SH-SY5Y (cell line): ENCODE results near the gene SPTB.

Experiments
- GATA2 ChIP-seq: IDR thresholded peaks from 2 replicates; pipeline ENCODE4 v1.6.1; 2011; ENCODE audit warnings: mild to moderate bottlenecking, low read depth, low read length
- GATA3 ChIP-seq: IDR thresholded peaks from 2 replicates; pipeline ENCODE4 v1.6.1; 2011; ENCODE audit warnings: low read depth, mild to moderate bottlenecking, low read length, moderate library complexity

SPTB gene

GRCh38 chr14:64870160-64870559, 9.5 kb downstream of the SPTB start:
- TF ChIP-seq GATA2 (no peak), GATA3 (no peak)

- TF ChIP-seq GATA2 = no peak
- TF ChIP-seq GATA3 = no peak
These were observed 10.9 kb downstream of the SPTB start for GRCh38 chr14:64868841-64869240.

- TF ChIP-seq GATA3 (no peak), GATA2 (no peak)
These were observed 11.3 kb downstream of the SPTB start for GRCh38 chr14:64868379-64868778.

- TF ChIP-seq GATA2 (no peak), GATA3 (no peak)
These were observed 12.5 kb downstream of the SPTB start for GRCh38 chr14:64867182-64867581.

- TF ChIP-seq GATA3 (no peak), GATA2 (no peak)
These were observed 13.7 kb downstream of the SPTB start for GRCh38 chr14:64865992-64866391.

GRCh38 chr14:64865109-64865508, 14.6 kb downstream of the SPTB start:
- TF ChIP-seq GATA2 (no peak), GATA3 (no peak)

- TF ChIP-seq GATA3 = no peak
- no peak for TF ChIP-seq GATA2
These were observed 15.4 kb downstream of the SPTB start for GRCh38 chr14:64864258-64864657.

GRCh38 chr14:64861916-64862315, 17.8 kb downstream of the SPTB start:
- TF ChIP-seq GATA2 = no peak
- TF ChIP-seq GATA3 = no peak

GRCh38 chr14:64860039-64860438, 19.7 kb downstream of the SPTB start:
- no peak for TF ChIP-seq GATA3
- TF ChIP-seq GATA2 = no peak

- TF ChIP-seq GATA3 = no peak
These were observed 21.5 kb downstream of the SPTB start for GRCh38 chr14:64857979-64858744.

- TF ChIP-seq GATA3 = no peak
- no peak for TF ChIP-seq GATA2
These were observed 22.9 kb downstream of the SPTB start for GRCh38 chr14:64856529-64857445.

- TF ChIP-seq GATA3 (no peak), GATA2 (no peak)
These were observed 23.8 kb downstream of the SPTB start for GRCh38 chr14:64855721-64856528.

GRCh38 chr14:64850369-64851137, 29.2 kb downstream of the SPTB start:
- no peak for TF ChIP-seq GATA2
- TF ChIP-seq GATA3 = no peak

- TF ChIP-seq GATA3 (no peak), GATA2 (no peak)
These were observed 29.8 kb downstream of the SPTB start for GRCh38 chr14:64849940-64850339.
